Measurements from ENCODE around the gene PDXP. TPM values are rescaled to one million over a fixed set of nuclear protein-coding genes. Genes with fewer than 3 reads are reported as not detected.
A peak's percentile ranks its signal among the peaks of the same experiment; 100 is the strongest.

PDXP gene
- total and polyA plus RNA-seq, 2 of the 13 experiments (the other 11 are each of a cell fraction or from before 2014, with no cell fraction given) = 58.2 to 70.6 TPM

GRCh38 chr22:37674951-37675929, 16.7 kb downstream of the PDXP start, which contains the start of gene LGALS1 (continued):
- TF ChIP-seq RORA (CRISPR knock-in tag; IDR thresholded peaks at IDR 0.05) (no peak), AHDC1 (CRISPR knock-in tag; IDR thresholded peaks at IDR 0.05; ENCODE audit: borderline replicate concordance) (no peak), ELF4 (CRISPR knock-in tag; IDR thresholded peaks at IDR 0.05; ENCODE audit: borderline replicate concordance) (no peak), DZIP1 (CRISPR knock-in tag; IDR thresholded peaks at IDR 0.05) (0 out of 2 replicates have a peak, but pooled peaks have one; percentile 34), UBTF (CRISPR knock-in tag; IDR thresholded peaks at IDR 0.05) (peak; percentile 84), FOXK2 (IDR thresholded peaks at IDR 0.05) (no peak), ZBTB44 (CRISPR knock-in tag; IDR thresholded peaks at IDR 0.05) (no peak), PBX2 (CRISPR knock-in tag; IDR thresholded peaks at IDR 0.05) (no peak), HOXA7 (CRISPR knock-in tag; IDR thresholded peaks at IDR 0.05) (no peak), GLI4 (CRISPR knock-in tag; IDR thresholded peaks at IDR 0.05; ENCODE audit: borderline replicate concordance) (no peak), TAF1 (CRISPR knock-in tag; IDR thresholded peaks at IDR 0.05) (no peak; the same call in 1 of the 2 replicates), ZFYVE20 (CRISPR knock-in tag; IDR thresholded peaks at IDR 0.05; ENCODE audit: borderline replicate concordance, low read depth) (no peak), NBN (conservative IDR thresholded peaks at IDR 0.05) (no peak), U2AF1 (optimal IDR thresholded peaks at IDR 0.05; ENCODE audit: low read depth, low read length) (peak; percentile 57)

All from HepG2 (cell line).